Measurements from ENCODE around the gene SYK. TPM values are rescaled to one million over a fixed set of nuclear protein-coding genes. Genes with fewer than 3 reads are reported as not detected.

SYK gene
- total RNA-seq, 1 donor from 2014 or later, result 13.0 TPM

DNA sequence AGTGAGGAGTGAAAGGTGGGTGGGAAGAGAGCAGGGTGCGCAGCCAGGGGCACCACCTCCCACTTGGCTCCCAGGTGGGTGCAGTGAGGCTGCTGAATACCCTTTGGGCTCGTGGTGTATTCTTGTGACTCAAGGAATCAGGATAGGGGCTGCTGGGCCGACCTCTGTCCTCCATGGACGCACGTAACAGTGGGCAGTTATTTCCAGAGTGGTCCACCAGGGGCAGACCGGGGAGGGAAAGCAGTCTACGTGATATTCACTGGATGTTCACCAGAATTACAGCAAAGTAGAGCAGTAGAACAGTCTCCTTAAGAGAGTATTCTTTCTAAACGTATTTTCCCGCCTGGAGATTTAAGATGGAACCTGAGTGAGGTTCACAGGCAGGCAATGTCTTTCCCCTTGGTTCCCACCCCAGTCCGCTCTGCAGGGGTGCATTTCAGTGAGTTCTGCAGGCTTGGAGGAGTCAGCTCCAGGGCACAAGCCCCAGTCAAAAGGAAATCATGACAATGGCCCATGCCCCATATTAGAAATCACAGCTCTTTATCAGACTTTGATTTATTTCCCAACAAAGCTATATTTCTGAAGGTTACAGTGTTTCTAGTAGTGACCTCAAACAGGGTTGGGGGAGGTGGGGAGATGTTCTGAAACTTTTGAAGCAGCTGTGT is 88.7 kb downstream of the SYK start:
- Mint-ChIP-seq H3K4me1 (ENCODE audit: unreplicated experiment) (peaks cover 17% of the 10 kb centered on the region), H3K27ac (no peak overlapping the region), H3K36me3 (peaks cover 7% of the 10 kb centered on the region), H3K4me3 (no peak overlapping the region), H3K9me3 (peaks cover 9% of the 10 kb centered on the region), H3K27me3 (no peaks in the 10 kb centered on the region)
- TF ChIP-seq, protein P1, sequence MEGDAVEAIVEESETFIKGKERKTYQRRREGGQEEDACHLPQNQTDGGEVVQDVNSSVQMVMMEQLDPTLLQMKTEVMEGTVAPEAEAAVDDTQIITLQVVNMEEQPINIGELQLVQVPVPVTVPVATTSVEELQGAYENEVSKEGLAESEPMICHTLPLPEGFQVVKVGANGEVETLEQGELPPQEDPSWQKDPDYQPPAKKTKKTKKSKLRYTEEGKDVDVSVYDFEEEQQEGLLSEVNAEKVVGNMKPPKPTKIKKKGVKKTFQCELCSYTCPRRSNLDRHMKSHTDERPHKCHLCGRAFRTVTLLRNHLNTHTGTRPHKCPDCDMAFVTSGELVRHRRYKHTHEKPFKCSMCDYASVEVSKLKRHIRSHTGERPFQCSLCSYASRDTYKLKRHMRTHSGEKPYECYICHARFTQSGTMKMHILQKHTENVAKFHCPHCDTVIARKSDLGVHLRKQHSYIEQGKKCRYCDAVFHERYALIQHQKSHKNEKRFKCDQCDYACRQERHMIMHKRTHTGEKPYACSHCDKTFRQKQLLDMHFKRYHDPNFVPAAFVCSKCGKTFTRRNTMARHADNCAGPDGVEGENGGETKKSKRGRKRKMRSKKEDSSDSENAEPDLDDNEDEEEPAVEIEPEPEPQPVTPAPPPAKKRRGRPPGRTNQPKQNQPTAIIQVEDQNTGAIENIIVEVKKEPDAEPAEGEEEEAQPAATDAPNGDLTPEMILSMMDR (conservative IDR thresholded peaks at IDR 0.05), result peak; percentile 64
- DNase-seq (ENCODE audit: extremely low spot score, unreplicated experiment), result no peak

DNA sequence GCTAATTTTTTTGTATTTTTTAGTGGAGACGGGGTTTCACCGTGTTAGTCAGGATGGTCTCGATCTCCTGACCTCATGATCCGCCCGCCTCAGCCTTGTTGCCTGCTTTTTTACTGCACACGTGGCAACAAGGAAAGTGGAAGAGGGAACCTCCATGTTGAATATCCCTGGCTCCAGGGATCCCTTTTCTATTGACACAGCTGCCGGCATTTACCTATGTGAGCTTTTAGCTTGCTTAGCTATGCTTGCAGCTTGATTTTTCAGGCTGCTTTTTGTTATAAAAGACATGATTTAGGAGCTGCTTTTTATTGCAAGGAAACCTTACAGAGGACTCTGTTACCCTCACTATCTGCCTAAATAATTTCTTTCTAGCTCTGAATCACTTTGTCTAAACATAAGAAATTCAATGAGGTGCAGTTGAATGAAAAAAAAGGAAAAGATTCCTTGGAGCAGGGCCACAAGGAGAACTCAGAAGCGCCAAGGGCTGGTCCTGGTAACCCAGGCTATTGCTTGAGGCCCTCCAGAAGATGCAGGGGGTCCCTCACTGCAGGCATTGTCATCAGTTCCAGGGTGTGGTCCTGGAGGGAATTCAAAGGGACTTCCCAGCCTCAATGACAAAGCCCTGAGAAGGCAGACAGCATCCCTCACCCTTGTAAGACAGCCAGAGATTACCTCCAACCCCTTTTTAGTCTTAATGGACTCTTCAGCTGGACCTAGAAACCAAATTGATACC is 89.9 kb downstream of the SYK start:
- DNase-seq (ENCODE audit: extremely low spot score, unreplicated experiment), result no peak
- Mint-ChIP-seq H3K27me3 (no peaks in the 10 kb centered on the region), H3K27ac (no peak overlapping the region), H3K4me3 (no peak overlapping the region), H3K4me1 (ENCODE audit: unreplicated experiment) (peaks cover 17% of the 10 kb centered on the region), H3K9me3 (no peaks in the 10 kb centered on the region), H3K36me3 (no peaks in the 10 kb centered on the region)
- TF ChIP-seq, protein P1 (conservative IDR thresholded peaks at IDR 0.05), result no peak

DNA sequence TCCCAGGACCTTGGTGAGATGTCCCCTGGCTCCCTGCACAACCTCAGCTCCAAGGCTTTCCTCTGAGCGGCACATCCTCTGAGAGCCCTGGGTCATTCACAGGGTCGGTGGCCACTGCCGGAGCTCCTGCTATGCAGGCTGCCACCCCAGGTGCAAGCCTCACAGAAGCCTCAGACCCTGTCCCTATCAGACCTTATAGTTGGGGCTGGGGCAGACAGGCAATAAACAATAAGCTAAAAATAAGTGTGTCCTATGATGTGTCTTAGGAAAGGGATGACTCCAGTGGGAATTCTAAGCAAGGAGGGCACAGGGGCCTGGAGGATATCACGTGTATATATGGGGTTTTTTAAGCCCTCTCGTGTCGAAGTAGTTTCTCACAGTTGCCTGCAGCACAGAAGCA is 91.3 kb downstream of the SYK start:
- no peaks in the 10 kb centered on the region for H3K36me3 Mint-ChIP-seq
- H3K4me3 Mint-ChIP-seq, result no peak overlapping the region
- peak; percentile 54 for DNase-seq (ENCODE audit: extremely low spot score, unreplicated experiment)
- H3K9me3 Mint-ChIP-seq, result no peaks in the 10 kb centered on the region
- TF ChIP-seq, protein P1 (conservative IDR thresholded peaks at IDR 0.05), result no peak
- H3K4me1 Mint-ChIP-seq (ENCODE audit: unreplicated experiment), result peaks cover 17% of the 10 kb centered on the region
- H3K27ac Mint-ChIP-seq, result no peak overlapping the region
- H3K27me3 Mint-ChIP-seq, result no peaks in the 10 kb centered on the region

DNA sequence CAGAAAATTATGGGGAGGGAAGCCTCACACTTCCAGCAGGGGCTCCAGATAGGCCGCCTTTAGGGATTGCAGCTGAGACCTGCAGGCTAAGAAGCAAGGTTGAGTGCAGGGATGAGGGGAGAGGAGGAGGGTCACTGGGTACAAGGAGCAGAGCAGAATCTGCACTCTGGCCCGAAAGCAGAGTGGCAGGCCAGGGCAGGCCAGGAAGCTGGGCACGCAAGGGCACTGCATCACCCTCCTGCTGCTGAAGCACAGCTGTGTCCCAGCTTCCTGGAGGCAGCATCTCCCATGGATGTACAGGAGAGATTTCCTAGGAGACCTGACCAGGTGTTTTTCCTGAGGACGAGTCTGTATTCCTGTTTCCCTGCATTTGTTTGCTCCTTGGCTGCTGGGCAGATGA is 92.1 kb downstream of the SYK start:
- H3K27ac Mint-ChIP-seq, result no peak overlapping the region
- no peak for DNase-seq (ENCODE audit: extremely low spot score, unreplicated experiment)
- H3K9me3 Mint-ChIP-seq, result no peaks in the 10 kb centered on the region
- TF ChIP-seq, protein P1 (conservative IDR thresholded peaks at IDR 0.05), result no peak
- H3K4me1 Mint-ChIP-seq (ENCODE audit: unreplicated experiment), result peaks cover 17% of the 10 kb centered on the region
- H3K36me3 Mint-ChIP-seq, result no peaks in the 10 kb centered on the region
- no peak overlapping the region for H3K4me3 Mint-ChIP-seq
- H3K27me3 Mint-ChIP-seq, result no peaks in the 10 kb centered on the region

DNA sequence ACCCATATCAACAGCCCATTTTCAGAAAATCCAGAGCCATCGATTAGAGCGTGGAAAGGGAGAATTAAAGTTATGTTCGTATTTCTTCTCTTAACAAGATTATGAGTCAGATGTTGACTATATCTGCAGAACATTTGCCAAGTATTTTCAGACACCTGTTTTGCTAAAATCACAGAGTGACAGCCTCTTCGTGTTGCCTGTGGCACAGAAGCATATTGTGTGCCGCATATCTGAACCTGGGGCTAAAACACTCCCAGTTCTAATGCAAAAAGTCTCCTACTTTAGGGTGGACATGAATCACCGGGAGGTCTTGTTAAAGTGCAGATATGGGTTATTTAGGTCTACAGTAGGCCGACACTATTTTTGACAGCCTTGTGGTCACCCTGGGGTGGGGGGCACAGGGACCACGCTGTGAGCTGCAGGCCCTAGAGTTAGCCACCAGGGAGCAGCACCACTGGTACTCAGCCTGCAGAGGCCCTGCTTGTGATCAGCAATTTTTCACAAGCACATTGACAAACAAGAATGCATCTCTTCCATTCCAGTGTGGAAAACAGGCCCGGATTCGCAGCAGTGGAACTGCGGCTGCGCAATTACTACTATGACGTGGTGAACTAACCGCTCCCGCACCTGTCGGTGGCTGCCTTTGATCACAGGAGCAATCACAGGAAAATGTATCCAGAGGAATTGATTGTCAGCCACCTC is 93.5 kb downstream of the SYK start:
- TF ChIP-seq, protein P1 (conservative IDR thresholded peaks at IDR 0.05), result peak; percentile 76
- no peaks in the 10 kb centered on the region for H3K27me3 Mint-ChIP-seq
- peak overlapping the region; percentile 41 for H3K27ac Mint-ChIP-seq
- peak; percentile 56 for DNase-seq (ENCODE audit: extremely low spot score, unreplicated experiment)
- H3K36me3 Mint-ChIP-seq, result no peaks in the 10 kb centered on the region
- H3K9me3 Mint-ChIP-seq, result no peaks in the 10 kb centered on the region
- H3K4me3 Mint-ChIP-seq, result no peak overlapping the region
- H3K4me1 Mint-ChIP-seq (ENCODE audit: unreplicated experiment), result peaks cover 17% of the 10 kb centered on the region

Data from type B pancreatic cell (in vitro differentiated cells).